HG02623 (cell line): ENCODE data around the gene ITGB1BP1.
"Not testable (repeated sequence)": the region's sequence is repeated elsewhere in the genome, so short reads cannot be mapped to it uniquely, and the experiment has no call there.

Source experiments
- ATAC-seq: cut with Tn5 transposase; IDR thresholded peaks from one replicate; pipeline ENCODE4 v1.9.1; 2021; ENCODE audit warnings: moderate library complexity; ENCODE audit not compliant: unreplicated experiment

ITGB1BP1 gene

GRCh38 chr2:9401646-9402371, 21.5 kb downstream of the ITGB1BP1 start:
- no peak for ATAC-seq

GRCh38 chr2:9401059-9401547, 22.2 kb downstream of the ITGB1BP1 start:
- ATAC-seq = no peak

GRCh38 chr2:9400268-9401058, 22.9 kb downstream of the ITGB1BP1 start:
- no peak for ATAC-seq

GRCh38 chr2:9398881-9399780, 24.2 kb downstream of the ITGB1BP1 start:
- ATAC-seq = no peak

- ATAC-seq = not testable (repeated sequence)
Observed at GRCh38 chr2:9398251-9398650, 25.1 kb downstream of the ITGB1BP1 start.

- no peak for ATAC-seq
Observed at GRCh38 chr2:9397201-9397600, 26.1 kb downstream of the ITGB1BP1 start.

- no peak for ATAC-seq
Observed at GRCh38 chr2:9394816-9395215, 28.5 kb downstream of the ITGB1BP1 start.

- ATAC-seq = no peak
Observed at GRCh38 chr2:9392898-9393765, 30.2 kb downstream of the ITGB1BP1 start.

- no peak for ATAC-seq
Observed at GRCh38 chr2:9391961-9392720, 31.2 kb downstream of the ITGB1BP1 start.

GRCh38 chr2:9390991-9391390, 32.3 kb downstream of the ITGB1BP1 start:
- no peak for ATAC-seq

- ATAC-seq = no peak
Observed at GRCh38 chr2:9390151-9390850, 33.0 kb downstream of the ITGB1BP1 start.

GRCh38 chr2:9388950-9389911, 34.1 kb downstream of the ITGB1BP1 start:
- ATAC-seq = no peak

- ATAC-seq = no peak
Observed at GRCh38 chr2:9388199-9388681, 35.1 kb downstream of the ITGB1BP1 start.

GRCh38 chr2:9385841-9386240, 37.5 kb downstream of the ITGB1BP1 start:
- no peak for ATAC-seq

- ATAC-seq = no peak
Observed at GRCh38 chr2:9384521-9384920, 38.8 kb downstream of the ITGB1BP1 start.

GRCh38 chr2:9382604-9383235, 40.6 kb downstream of the ITGB1BP1 start:
- ATAC-seq = no peak
